ENCODE measurements around the gene ANGPT4. TPM values are rescaled to one million over a fixed set of nuclear protein-coding genes. Genes with fewer than 3 reads are reported as not detected.
"Not testable (repeated sequence)": the region's sequence is repeated elsewhere in the genome, so short reads cannot be mapped to it uniquely, and the experiment has no call there.

Gene ANGPT4
- total RNA-seq, 1 donor from 2014 or later, result 0.05 TPM

DNA sequence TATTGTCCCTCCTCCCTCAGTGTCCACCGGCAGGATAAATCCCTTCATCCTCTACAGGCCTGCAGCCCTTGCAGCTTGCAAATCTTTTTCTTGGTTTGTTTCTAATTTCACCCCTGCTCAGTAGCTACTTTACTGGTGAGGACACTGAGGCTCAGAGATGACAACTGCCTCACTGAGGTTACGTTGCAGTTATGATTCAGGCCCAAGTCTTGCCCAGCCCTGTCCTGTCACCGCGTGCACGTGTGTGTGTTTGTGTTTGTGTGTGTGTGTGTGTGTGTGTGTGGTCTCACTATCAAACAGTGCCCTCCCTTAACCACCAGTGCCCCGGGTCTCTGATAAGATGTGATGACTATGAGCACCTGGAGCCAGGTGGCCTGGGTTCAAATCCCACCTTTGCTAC lies 61.5 kb downstream of the ANGPT4 start:
- H3K27me3 ChIP-seq (ENCODE audit: insufficient read depth, low read length), result no peaks in the 10 kb centered on the region
- no peaks in the 10 kb centered on the region for H3K9me3 ChIP-seq (ENCODE audit: insufficient read depth, low read depth, low read length)
- H2AFZ ChIP-seq (ENCODE audit: low read depth, low read length), result no peak overlapping the region
- Mint-ChIP-seq H3K4me3 (ENCODE audit: unreplicated experiment) (no peak overlapping the region), H3K27me3 (ENCODE audit: low read depth, unreplicated experiment) (peaks cover 16% of the 10 kb centered on the region), H3K36me3 (ENCODE audit: low read depth, unreplicated experiment) (peaks cover 6% of the 10 kb centered on the region), H3K27ac (ENCODE audit: unreplicated experiment) (no peak overlapping the region), H3K4me1 (ENCODE audit: low read depth, unreplicated experiment) (peaks cover 14% of the 10 kb centered on the region), H3K9me3 (ENCODE audit: unreplicated experiment) (no peaks in the 10 kb centered on the region)
- H3K27ac ChIP-seq (ENCODE audit: low read depth, low read length), result no peak overlapping the region
- peaks cover 15% of the 10 kb centered on the region for H3K4me1 ChIP-seq (ENCODE audit: insufficient read depth, low read length)
- H3K4me2 ChIP-seq (ENCODE audit: low read length), result no peak overlapping the region
- no peak for TF ChIP-seq EZH2 (IDR thresholded peaks at IDR 0.05; ENCODE audit: insufficient read depth, low read length)
- TF ChIP-seq, protein P1, sequence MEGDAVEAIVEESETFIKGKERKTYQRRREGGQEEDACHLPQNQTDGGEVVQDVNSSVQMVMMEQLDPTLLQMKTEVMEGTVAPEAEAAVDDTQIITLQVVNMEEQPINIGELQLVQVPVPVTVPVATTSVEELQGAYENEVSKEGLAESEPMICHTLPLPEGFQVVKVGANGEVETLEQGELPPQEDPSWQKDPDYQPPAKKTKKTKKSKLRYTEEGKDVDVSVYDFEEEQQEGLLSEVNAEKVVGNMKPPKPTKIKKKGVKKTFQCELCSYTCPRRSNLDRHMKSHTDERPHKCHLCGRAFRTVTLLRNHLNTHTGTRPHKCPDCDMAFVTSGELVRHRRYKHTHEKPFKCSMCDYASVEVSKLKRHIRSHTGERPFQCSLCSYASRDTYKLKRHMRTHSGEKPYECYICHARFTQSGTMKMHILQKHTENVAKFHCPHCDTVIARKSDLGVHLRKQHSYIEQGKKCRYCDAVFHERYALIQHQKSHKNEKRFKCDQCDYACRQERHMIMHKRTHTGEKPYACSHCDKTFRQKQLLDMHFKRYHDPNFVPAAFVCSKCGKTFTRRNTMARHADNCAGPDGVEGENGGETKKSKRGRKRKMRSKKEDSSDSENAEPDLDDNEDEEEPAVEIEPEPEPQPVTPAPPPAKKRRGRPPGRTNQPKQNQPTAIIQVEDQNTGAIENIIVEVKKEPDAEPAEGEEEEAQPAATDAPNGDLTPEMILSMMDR (IDR thresholded peaks at IDR 0.05; ENCODE audit: insufficient read depth, low read depth, low read length), result no peak
- H3K36me3 ChIP-seq (ENCODE audit: insufficient read depth, low read length), result no peaks in the 10 kb centered on the region
- H4K20me1 ChIP-seq (ENCODE audit: insufficient read depth, low read length), result no peaks in the 10 kb centered on the region
- DNase-seq (ENCODE audit: low read depth), result no peak
- no peak for FAIRE-seq
- H3K4me3 ChIP-seq (ENCODE audit: insufficient read depth, low read depth, low read length), result no peak overlapping the region
- H3K79me2 ChIP-seq (ENCODE audit: insufficient read depth, low read length), result no peaks in the 10 kb centered on the region
- no peak overlapping the region for H3K9ac ChIP-seq (ENCODE audit: low read length)

DNA sequence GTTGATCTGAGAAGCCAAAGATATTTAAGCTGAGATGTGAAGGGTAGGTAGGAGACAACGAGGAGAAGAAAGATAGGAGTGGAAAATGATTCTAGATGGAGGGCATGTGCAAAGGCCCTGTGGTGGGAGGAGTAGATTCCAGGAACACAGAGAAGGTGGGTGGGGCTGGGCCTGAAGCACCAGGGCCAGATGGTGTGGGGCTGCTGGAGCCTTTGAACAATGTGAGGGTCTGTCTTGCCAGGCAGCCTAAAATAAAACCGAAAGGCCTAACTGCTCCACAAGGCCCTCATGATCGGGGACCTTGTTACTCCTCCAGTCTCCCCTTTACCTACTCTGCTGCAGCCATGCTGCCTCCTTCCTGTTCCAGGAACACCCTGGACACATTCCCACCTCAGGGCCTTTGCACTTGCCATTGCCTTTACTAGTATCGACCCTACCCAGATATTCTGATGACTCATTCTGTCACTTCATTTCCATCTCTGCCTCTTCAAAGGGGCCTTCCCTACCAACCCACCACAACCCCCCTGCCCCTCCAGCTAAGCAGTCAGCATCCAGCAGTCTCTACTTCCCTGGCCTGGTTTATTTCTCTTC lies 62.6 kb downstream of the ANGPT4 start:
- Histone ChIP-seq H3K9me3 (ENCODE audit: insufficient read depth, low read depth, low read length) (no peaks in the 10 kb centered on the region), H2AFZ (ENCODE audit: low read depth, low read length) (no peak overlapping the region), H3K4me3 (ENCODE audit: insufficient read depth, low read depth, low read length) (no peak overlapping the region), H3K9ac (ENCODE audit: low read length) (no peak overlapping the region), H3K27me3 (ENCODE audit: insufficient read depth, low read length) (no peaks in the 10 kb centered on the region), H3K27ac (ENCODE audit: low read depth, low read length) (no peak overlapping the region), H4K20me1 (ENCODE audit: insufficient read depth, low read length) (no peaks in the 10 kb centered on the region), H3K79me2 (ENCODE audit: insufficient read depth, low read length) (no peaks in the 10 kb centered on the region), H3K4me2 (ENCODE audit: low read length) (no peak overlapping the region), H3K36me3 (ENCODE audit: insufficient read depth, low read length) (no peaks in the 10 kb centered on the region), H3K4me1 (ENCODE audit: insufficient read depth, low read length) (peaks cover 15% of the 10 kb centered on the region)
- no peaks in the 10 kb centered on the region for H3K9me3 Mint-ChIP-seq (ENCODE audit: unreplicated experiment)
- H3K4me3 Mint-ChIP-seq (ENCODE audit: unreplicated experiment), result no peak overlapping the region
- TF ChIP-seq, protein P1 (IDR thresholded peaks at IDR 0.05; ENCODE audit: insufficient read depth, low read depth, low read length), result no peak
- TF ChIP-seq EZH2 (IDR thresholded peaks at IDR 0.05; ENCODE audit: insufficient read depth, low read length), result no peak
- H3K27ac Mint-ChIP-seq (ENCODE audit: unreplicated experiment), result peak overlapping the region; percentile 3
- H3K4me1 Mint-ChIP-seq (ENCODE audit: low read depth, unreplicated experiment), result peaks cover 14% of the 10 kb centered on the region
- no peak for DNase-seq (ENCODE audit: low read depth)
- no peak for FAIRE-seq
- peaks cover 15% of the 10 kb centered on the region for H3K27me3 Mint-ChIP-seq (ENCODE audit: low read depth, unreplicated experiment)
- peaks cover 6% of the 10 kb centered on the region for H3K36me3 Mint-ChIP-seq (ENCODE audit: low read depth, unreplicated experiment)

DNA sequence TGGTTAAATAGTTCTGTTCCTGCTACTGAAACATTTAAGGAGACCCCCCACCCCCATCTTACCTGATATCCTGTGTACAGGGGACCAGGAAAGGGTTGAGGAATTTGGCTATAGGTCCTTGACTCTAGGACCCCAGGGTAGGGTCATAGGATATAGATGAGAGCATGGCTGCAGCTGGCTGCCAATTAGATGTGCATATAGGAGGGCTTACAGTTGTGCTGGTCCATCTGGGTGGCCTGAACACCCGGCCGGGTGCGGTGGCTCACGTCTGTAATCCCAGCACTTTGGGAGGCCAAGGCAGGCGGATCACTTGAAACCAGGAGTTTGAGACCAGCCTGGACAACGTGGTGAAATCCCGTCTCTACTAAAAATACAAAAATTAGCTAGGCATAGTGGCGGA lies 67.4 kb downstream of the ANGPT4 start:
- H3K9me3 Mint-ChIP-seq (ENCODE audit: unreplicated experiment), result not testable (repeated sequence)

More for the DNA sequence above, 67.4 kb downstream of the ANGPT4 start:
- not testable (repeated sequence) for H2AFZ ChIP-seq (ENCODE audit: low read depth, low read length); H3K36me3 Mint-ChIP-seq (ENCODE audit: low read depth, unreplicated experiment); H3K27ac Mint-ChIP-seq (ENCODE audit: unreplicated experiment); FAIRE-seq; H3K4me3 Mint-ChIP-seq (ENCODE audit: unreplicated experiment); H3K79me2 ChIP-seq (ENCODE audit: insufficient read depth, low read length); H3K4me1 Mint-ChIP-seq (ENCODE audit: low read depth, unreplicated experiment); H4K20me1 ChIP-seq (ENCODE audit: insufficient read depth, low read length); H3K4me2 ChIP-seq (ENCODE audit: low read length); H3K36me3 ChIP-seq (ENCODE audit: insufficient read depth, low read length); H3K27ac ChIP-seq (ENCODE audit: low read depth, low read length); H3K27me3 ChIP-seq (ENCODE audit: insufficient read depth, low read length); H3K9ac ChIP-seq (ENCODE audit: low read length); DNase-seq (ENCODE audit: low read depth); H3K4me1 ChIP-seq (ENCODE audit: insufficient read depth, low read length); H3K9me3 ChIP-seq (ENCODE audit: insufficient read depth, low read depth, low read length); H3K4me3 ChIP-seq (ENCODE audit: insufficient read depth, low read depth, low read length)
- peaks cover 38% of the 10 kb centered on the region for H3K27me3 Mint-ChIP-seq (ENCODE audit: low read depth, unreplicated experiment)

All from astrocyte (in vitro differentiated cells and primary cell).